Pancreas (tissue), 10 donors: ENCODE data around the gene SERPINB1. TPM values are rescaled to one million over a fixed set of nuclear protein-coding genes. Genes with fewer than 3 reads are reported as not detected.

ENCODE experiments used
- ATAC-seq, 4 donors: fragments of 200-7000 bp; cut with Tn5 transposase; one replicate each; pipeline versions ENCODE4 v1.8.0 to v1.9.1; 2020; ENCODE audit warnings: mild to moderate bottlenecking in 4 of 4, moderate library complexity in 4 of 4
- DNase-seq, 6 donors: peaks; one replicate each; pipeline ENCODE4 v3.0.0-alpha.2; 2020
- FAIRE-seq: peaks from 2 replicates; lab custom pipeline; 2012; peaks lifted over from hg19 to GRCh38; lab: Jason Lieb, UNC
- H3K27ac ChIP-seq, 4 donors: fragments of 200-600 bp; sonication (generic); 1 replicate in 3 of 4; 2 replicates in 1 of 4; pipeline versions ENCODE4 v1.5.0 to v1.8.0; 2020
- H3K27me3 ChIP-seq, 4 donors: fragments of 200-600 bp; one replicate each; pipeline ENCODE4 v1.8.0; 2021
- H3K36me3 ChIP-seq, 3 donors: fragments of 200-600 bp; sonication (generic) in 1 of 3; one replicate each; pipeline versions ENCODE4 v1.5.0 to v1.8.0; 2020 to 2021
- H3K4me1 ChIP-seq, 3 donors: fragments of 200-600 bp; one replicate each; pipeline ENCODE4 v1.8.0; 2021
- H3K4me3 ChIP-seq, 4 donors: fragments of 200-600 bp; sonication (generic) in 2 of 4; one replicate each; pipeline versions ENCODE4 v1.5.0 to v1.8.0; 2020 to 2021
- H3K9me3 ChIP-seq, 4 donors: fragments of 200-600 bp; one replicate each; pipeline ENCODE4 v1.8.0; 2021
- CTCF ChIP-seq, 4 donors: fragments of 200-600 bp; sonication (generic) in 3 of 4; IDR thresholded peaks; one replicate each; pipeline versions ENCODE4 v1.5.0 to v1.8.0; 2021; ENCODE audit warnings: antibody characterized with exemption in 4 of 4
- WGBS, 2 donors: extraction: QIAGEN DNeasy Blood & Tissue Kit; methylation state at CpG; one replicate each; pipeline ENCODE4 v1.1.7; 2013; 5-methylcytosine and 5-hydroxymethylcytosine counted together
- intact Hi-C, 3 donors: fragments of 100-400 bp; cut with DNase I; formaldehyde crosslinking; loops; one replicate each; pipeline versions ENCODE4 v1.11.1 to v1.14.2; 2022
- polyA plus RNA-seq, 2 donors: library from polyadenylated mRNA; stranded (reverse); fragments of 200-250 nt; gene quantifications; one replicate each; pipeline ENCODE4 v1.2.3, GENCODE V29; 2013
- total RNA-seq, 6 donors: library from RNA; stranded (reverse); fragmentation: NEBNext Ultra II Directional in 4 of 6; extraction: Animal tissue kit (Norgen Biotek cat#: 25700) in 4 of 6; gene quantifications; one replicate each; pipeline versions ENCODE4 v1.2.1 to v1.2.4, GENCODE V29; 2021 to 2023
- donor health status: healthy with polysubstance abuse.
- donor health status: DM: no; HTN: no; CAD: no; lungs with moderate emphysema.
- donor health status: DM: no; HTN: no; CAD: no.
- donor health status: control.
- donor health status: control.
- donor health status: Bipolar disorder and iron deficiency.
- donor health status: DM: yes; HTN: yes; CAD: no.
- donor health status: DM: no; HTN: no; CAD: no.
- donor health status: DM: no; HTN: no; CAD: no.
- donor health status: DM: yes; HTN: yes; CAD: no.

The SERPINB1 gene
- total and polyA plus RNA-seq, 8 donors, result 68.1 to 285 (median 157) TPM

DNA sequence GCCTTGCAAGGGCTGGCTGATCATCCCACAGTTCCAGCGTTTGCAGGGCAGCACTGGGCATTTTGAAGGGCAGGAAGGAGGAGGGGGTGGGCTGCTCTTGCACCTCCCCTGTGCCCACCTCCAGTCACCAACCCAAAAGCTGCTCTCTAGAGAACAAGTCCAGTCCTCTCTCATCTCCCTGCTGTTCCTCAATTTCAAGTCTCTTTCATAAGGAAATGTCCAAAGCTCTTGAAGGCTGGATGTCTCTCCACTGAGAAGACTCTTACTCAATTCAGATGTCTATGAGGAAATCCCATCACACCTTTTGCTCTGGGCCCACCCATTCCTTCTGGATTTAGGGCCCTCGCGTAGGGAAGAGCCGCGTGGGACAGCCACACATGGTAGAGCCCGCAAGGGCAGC, 44.8 kb downstream of the SERPINB1 start:
- Histone ChIP-seq H3K36me3 (no peaks in the 10 kb centered on the region), H3K27ac (peak overlapping the region; percentile 49 to 91 (median 70)), H3K9me3 (no peaks in the 10 kb centered on the region), H3K4me1 (peaks cover 15 to 45% (median 17%) of the 10 kb centered on the region in 3 donors), H3K27me3 (no peaks in the 10 kb centered on the region), H3K4me3 (no peak overlapping the region)
- no peak for TF ChIP-seq CTCF (IDR thresholded peaks at IDR 0.05)
- intact Hi-C loops, result no loop called here
- 64 to 72% methylated on average over 5 to 6 of the region's 6 CpGs for WGBS, 2 donors
- DNase-seq (no peak), FAIRE-seq (no peak), ATAC-seq (peak in 1 of 4 donors; percentile 0)

DNA sequence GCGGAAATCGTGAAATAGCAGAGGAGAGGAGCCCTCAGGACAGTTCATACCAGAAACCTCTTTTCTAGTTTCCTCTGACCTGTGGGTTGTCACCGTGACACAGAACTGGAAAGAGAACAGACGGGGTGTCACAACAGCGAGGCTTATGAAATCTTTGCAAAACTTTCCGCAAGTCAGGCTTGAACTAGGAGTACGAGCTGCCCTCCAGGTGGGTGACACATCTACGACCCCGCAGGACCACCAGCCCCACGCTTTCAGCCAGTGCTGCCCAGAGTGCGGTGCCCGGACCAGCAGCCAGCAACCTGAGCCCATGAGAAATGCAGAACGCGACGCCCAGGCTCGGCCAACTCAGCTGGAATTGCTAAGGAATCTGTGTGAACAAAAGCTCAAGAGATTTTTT, 45.7 kb downstream of the SERPINB1 start:
- Histone ChIP-seq H3K4me3 (no peak overlapping the region), H3K36me3 (no peaks in the 10 kb centered on the region), H3K9me3 (no peaks in the 10 kb centered on the region), H3K27me3 (no peaks in the 10 kb centered on the region), H3K4me1 (peaks cover 18 to 49% (median 20%) of the 10 kb centered on the region in 3 donors), H3K27ac (peak overlapping the region in 2 of 4 donors; percentile 14 to 48)
- intact Hi-C loops, result no loop called here
- ATAC-seq (no peak), DNase-seq (no peak), FAIRE-seq (no peak)
- no peak for TF ChIP-seq CTCF (IDR thresholded peaks at IDR 0.05)
- WGBS, 2 donors, result 91 to 96% methylated on average over 16 of the region's 16 CpGs

DNA sequence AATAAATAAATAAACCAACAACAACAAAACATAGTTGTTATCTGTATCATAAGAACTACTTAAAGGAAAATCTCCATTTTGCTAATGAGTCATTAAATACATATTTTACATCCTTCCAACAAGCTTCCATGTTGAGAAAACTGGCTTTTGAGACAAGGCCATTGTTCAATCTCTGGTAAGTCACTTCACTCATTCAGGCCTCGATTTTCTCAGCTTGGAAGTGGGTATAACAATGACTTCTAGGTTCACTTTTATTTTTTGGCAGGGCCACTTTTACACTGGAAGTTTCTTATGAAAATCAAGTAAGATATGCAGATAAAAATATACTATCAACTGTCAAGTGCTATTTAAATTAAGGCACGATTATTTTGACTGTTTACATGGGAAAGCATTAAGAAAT, 46.5 kb downstream of the SERPINB1 start:
- Histone ChIP-seq H3K36me3 (no peaks in the 10 kb centered on the region), H3K9me3 (no peaks in the 10 kb centered on the region), H3K27ac (peak overlapping the region in 2 of 4 donors; percentile 14 to 48), H3K27me3 (no peaks in the 10 kb centered on the region), H3K4me1 (peaks cover 17 to 52% (median 21%) of the 10 kb centered on the region in 3 donors), H3K4me3 (no peak overlapping the region)
- no peak for FAIRE-seq
- no peak for DNase-seq
- no peak for ATAC-seq
- intact Hi-C loops, result no loop called here
- WGBS, 2 donors, result 55 to 65% methylated on average over 2 of the region's 2 CpGs
- TF ChIP-seq CTCF (IDR thresholded peaks at IDR 0.05), result no peak

GRCh38 chr6:2794171-2794730, 47.4 kb downstream of the SERPINB1 start:
- FAIRE-seq (no peak), ATAC-seq (no peak), DNase-seq (no peak)
- Histone ChIP-seq H3K9me3 (no peaks in the 10 kb centered on the region), H3K27me3 (no peaks in the 10 kb centered on the region), H3K27ac (peak overlapping the region in 1 of 4 donors; percentile 14), H3K4me3 (no peak overlapping the region), H3K4me1 (peaks cover 16 to 52% (median 18%) of the 10 kb centered on the region in 3 donors), H3K36me3 (no peaks in the 10 kb centered on the region)
- WGBS, 2 donors, result 92 to 93% methylated on average over 5 of the region's 5 CpGs
- TF ChIP-seq CTCF (IDR thresholded peaks at IDR 0.05), result no peak
- intact Hi-C loops, result no loop called here

DNA sequence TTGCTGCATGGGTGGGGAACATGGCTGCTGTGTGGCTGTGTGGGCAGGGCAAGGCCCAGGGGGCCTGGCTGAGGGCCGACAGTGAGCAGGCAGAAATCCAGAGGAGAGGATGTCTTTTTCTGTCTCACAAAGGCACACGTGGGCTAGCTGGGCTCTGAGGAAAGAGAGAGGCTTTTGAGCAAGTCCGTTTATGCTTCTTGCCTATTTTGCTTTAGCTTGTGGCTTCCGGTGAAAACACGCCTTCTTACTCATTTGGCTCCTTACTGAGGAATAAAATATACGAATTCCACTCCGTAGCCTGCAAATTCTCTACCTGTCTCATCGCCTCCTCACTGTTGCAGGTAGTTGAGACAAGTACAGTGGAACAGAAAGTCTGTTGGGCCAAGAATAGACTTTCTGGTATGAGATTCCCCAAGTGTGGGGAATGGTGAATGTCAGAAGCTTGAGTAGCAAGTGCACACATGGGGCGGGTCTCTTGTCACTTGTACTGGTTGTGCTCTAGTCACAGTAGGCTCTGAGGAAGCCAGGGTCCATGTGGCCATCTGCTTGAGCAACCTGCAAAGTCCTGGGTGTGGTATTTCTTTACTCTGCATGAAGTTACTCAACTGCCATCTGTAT, 48.0 kb downstream of the SERPINB1 start:
- peaks cover 16 to 47% (median 18%) of the 10 kb centered on the region in 3 donors for H3K4me1 ChIP-seq
- no peaks in the 10 kb centered on the region for H3K9me3 ChIP-seq
- 82% methylated on average over 9 of the region's 9 CpGs for WGBS, 2 donors
- H3K36me3 ChIP-seq, result no peaks in the 10 kb centered on the region
- no peak for DNase-seq
- H3K27ac ChIP-seq, result peak overlapping the region in 1 of 4 donors; percentile 90
- TF ChIP-seq CTCF (IDR thresholded peaks at IDR 0.05), result no peak
- no peaks in the 10 kb centered on the region for H3K27me3 ChIP-seq
- no peak overlapping the region for H3K4me3 ChIP-seq
- intact Hi-C loops, result no loop called here
- no peak for FAIRE-seq
- ATAC-seq, result no peak
